Measurements from ENCODE around the gene TTC7B. TPM values are rescaled to one million over a fixed set of nuclear protein-coding genes. Genes with fewer than 3 reads are reported as not detected.

The TTC7B gene
- total and polyA plus RNA-seq, 2 of the 13 experiments (the other 11 are each of a cell fraction or from before 2014, with no cell fraction given), result 1.3 to 3.2 TPM

- peak; percentile 15; the same call in 1 of the 2 replicates for TF ChIP-seq ZNF687 (CRISPR knock-in tag; IDR thresholded peaks at IDR 0.05)
- no peak for TF ChIP-seq SAP130 (CRISPR knock-in tag; IDR thresholded peaks at IDR 0.05; ENCODE audit: low read depth)
- TF ChIP-seq REL (CRISPR knock-in tag; conservative IDR thresholded peaks at IDR 0.05), result no peak
- no peak for TF ChIP-seq CAMTA2 (CRISPR knock-in tag; IDR thresholded peaks at IDR 0.05; ENCODE audit: borderline replicate concordance)
- no peak for TF ChIP-seq RORA (CRISPR knock-in tag; IDR thresholded peaks at IDR 0.05)
- TF ChIP-seq YEATS2 (CRISPR knock-in tag; IDR thresholded peaks at IDR 0.05; ENCODE audit: borderline replicate concordance), result no peak
- no peak for TF ChIP-seq ZNF264 (CRISPR knock-in tag; IDR thresholded peaks at IDR 0.05)
- no peak for TF ChIP-seq TRIM24 (CRISPR knock-in tag; IDR thresholded peaks at IDR 0.05)
- TF ChIP-seq ZNF276 (CRISPR knock-in tag; IDR thresholded peaks at IDR 0.05; ENCODE audit: low read depth), result no peak
- no peak for TF ChIP-seq ZNF251 (CRISPR knock-in tag; IDR thresholded peaks at IDR 0.05)
- TF ChIP-seq CHD2 (IDR thresholded peaks at IDR 0.05; ENCODE audit: low read depth, low read length), result no peak
- TF ChIP-seq ZFX (CRISPR knock-in tag; IDR thresholded peaks at IDR 0.05; ENCODE audit: low read depth), result 0 out of 2 replicates have a peak, but pooled peaks have one; percentile 1
- TF ChIP-seq ZNF766 (CRISPR knock-in tag; IDR thresholded peaks at IDR 0.05; ENCODE audit: borderline replicate concordance), result no peak
- TF ChIP-seq ZNF710 (CRISPR knock-in tag; IDR thresholded peaks at IDR 0.05; ENCODE audit: borderline replicate concordance), result no peak
- no peak for TF ChIP-seq ZNF691 (CRISPR knock-in tag; IDR thresholded peaks at IDR 0.05; ENCODE audit: borderline replicate concordance, low read depth)
- no peak for TF ChIP-seq ZBTB25 (CRISPR knock-in tag; IDR thresholded peaks at IDR 0.05)
These were observed 302.2 kb downstream of the TTC7B start (continued) for GRCh38 chr14:90514015-90514398.
